HepG2 (cell line): Measurements from ENCODE around the gene SDK1. TPM values are rescaled to one million over a fixed set of nuclear protein-coding genes. Genes with fewer than 3 reads are reported as not detected.

Experiments
- ATAC-seq: fragments of 200-7000 bp; cut with Tn5 transposase; 3 replicates; pipeline ENCODE4 v1.9.1; 2020; ENCODE audit warnings: mild to moderate bottlenecking, moderate library complexity
- BruUV-seq: library from RNA; stranded (reverse); fragments of 400-500 nt; replicated peaks from 2 replicates; lab custom pipeline; 2021; lab: Mats Ljungman, UMichigan
- CTCF ChIA-PET: fragments of 300-600 bp; formaldehyde crosslinking; extraction: SDS; loops from one replicate; lab custom pipeline; 2021; ENCODE audit warnings: low total read pairs, inconsistent platforms, low intra/inter-chr PET ratio; lab: Yijun Ruan, JAX
- POLR2A ChIA-PET: fragments of 350-600 bp; sonication (Branson Sonifier 250); formaldehyde crosslinking; loops from one replicate; lab custom pipeline; 2020; ENCODE audit warnings: antibody characterized with exemption, inconsistent platforms; lab: Yijun Ruan, JAX
- DNase-seq: peaks from one replicate; pipeline ENCODE4 v3.0.0-alpha.2; 2015; ENCODE audit warnings: low spot score
- FAIRE-seq: peaks from 3 replicates; lab custom pipeline; 2011; peaks lifted over from hg19 to GRCh38; lab: Jason Lieb, UNC
- H2AFZ ChIP-seq: one replicate; pipeline ENCODE4 v1.6.1; 2011; ENCODE audit warnings: low read length, inconsistent platforms
- H3K27ac ChIP-seq: fragments of 300-600 bp; 3 replicates; pipeline ENCODE4 v1.8.0; 2011; ENCODE audit warnings: mixed run types, mild to moderate bottlenecking, mixed read lengths, low read length, inconsistent platforms; ENCODE audit not compliant: insufficient read depth; ENCODE audit errors: extremely low read length
- H3K27me3 ChIP-seq, 2 experiments: fragments of 200-600 bp in 1 of 2; 2 replicates in 1 of 2; 3 replicates in 1 of 2; pipeline versions ENCODE4 v1.6.0 to v1.8.0; 2011; ENCODE audit warnings: low read length in 2 of 2, mild to moderate bottlenecking in 2 of 2, moderate library complexity in 2 of 2, inconsistent platforms in 1 of 2; ENCODE audit not compliant: insufficient read depth in 2 of 2, control insufficient read depth in 1 of 2
- H3K36me3 ChIP-seq, 2 experiments: fragments of 200-600 bp in 1 of 2; replicated peaks in 1 of 2; 2 replicates in 1 of 2; 3 replicates in 1 of 2; pipeline versions ENCODE4 v1.5.1 to v1.8.0; 2011; ENCODE audit warnings: low read length in 2 of 2, inconsistent platforms in 1 of 2; ENCODE audit not compliant: insufficient read depth in 2 of 2, control insufficient read depth in 1 of 2
- H3K4me1 ChIP-seq: 2 replicates; pipeline ENCODE4 v1.5.1; 2012; ENCODE audit warnings: low read length, inconsistent platforms; ENCODE audit not compliant: insufficient read depth
- H3K4me2 ChIP-seq: 2 replicates; pipeline ENCODE4 v1.6.0; 2011; ENCODE audit warnings: low read depth, low read length, inconsistent platforms
- H3K4me3 ChIP-seq, 3 experiments: fragments of 200-600 bp in 1 of 3; sonication (generic), shearing (Covaris generic) in 1 of 3; replicated peaks in 1 of 3; 2 replicates each; pipeline ENCODE4 v1.5.1; 2011 to 2016; ENCODE audit warnings: low read length in 3 of 3, inconsistent platforms in 2 of 3, low read depth in 2 of 3, mild to moderate bottlenecking in 2 of 3, control low read depth in 1 of 3, mixed read lengths in 1 of 3; ENCODE audit not compliant: insufficient read depth in 1 of 3
- H3K79me2 ChIP-seq: one replicate; pipeline ENCODE4 v1.6.1; 2011; ENCODE audit warnings: low read length, inconsistent platforms; ENCODE audit not compliant: insufficient read depth
- H3K9ac ChIP-seq: 2 replicates; pipeline ENCODE4 v1.6.0; 2011; ENCODE audit warnings: mild to moderate bottlenecking, low read depth, low read length, inconsistent platforms; ENCODE audit not compliant: insufficient read depth
- H3K9me3 ChIP-seq: 2 replicates; pipeline ENCODE4 v1.5.1; 2012; ENCODE audit warnings: mild to moderate bottlenecking, low read length
- H4K20me1 ChIP-seq: 2 replicates; pipeline ENCODE4 v1.6.0; 2011; ENCODE audit warnings: inconsistent platforms, mild to moderate bottlenecking, low read length, moderate library complexity; ENCODE audit not compliant: insufficient read depth
- ETV5 ChIP-seq: IDR thresholded peaks from 2 replicates; pipeline ENCODE4 v1.6.1; 2018; ENCODE audit warnings: missing biosample characterization, missing genetic modification reagents, inconsistent platforms, borderline replicate concordance
- KDM6A ChIP-seq: IDR thresholded peaks from 2 replicates; pipeline ENCODE4 v1.6.1; 2016; ENCODE audit warnings: low read depth
- MXI1 ChIP-seq: IDR thresholded peaks from 3 replicates; pipeline ENCODE4 v1.6.1; 2012; ENCODE audit warnings: low read depth, low read length, inconsistent platforms, borderline replicate concordance
- NPAS2 ChIP-seq: sonication (generic); formaldehyde crosslinking; IDR thresholded peaks from 2 replicates; pipeline ENCODE4 v1.8.0; 2022; ENCODE audit warnings: mild to moderate bottlenecking, missing genetic modification reagents, borderline replicate concordance
- PREB ChIP-seq: sonication (generic); formaldehyde crosslinking; IDR thresholded peaks from 2 replicates; pipeline ENCODE4 v1.4.0; 2020; ENCODE audit warnings: missing genetic modification reagents
- SATB2 ChIP-seq: sonication (generic); formaldehyde crosslinking; IDR thresholded peaks from 2 replicates; pipeline ENCODE4 v1.5.0; 2020; ENCODE audit warnings: missing genetic modification reagents
- SP1 ChIP-seq, 2 experiments: fragments of 450-650 bp in 1 of 2; sonication (generic) in 1 of 2; formaldehyde crosslinking in 1 of 2; IDR thresholded peaks; 2 replicates each; pipeline versions ENCODE4 v1.4.0 to v1.6.1; 2016 to 2020; ENCODE audit warnings: missing genetic modification reagents in 1 of 2
- TBL1XR1 ChIP-seq: fragments of 150-350 bp; IDR thresholded peaks from 2 replicates; pipeline ENCODE4 v1.6.1; 2014; ENCODE audit warnings: borderline replicate concordance, low read length; ENCODE audit not compliant: partially characterized antibody
- TMF1 ChIP-seq: sonication (generic); formaldehyde crosslinking; IDR thresholded peaks from 2 replicates; pipeline ENCODE4 v1.8.1; 2022; ENCODE audit warnings: low read depth, missing genetic modification reagents
- ZBTB8A ChIP-seq: sonication (generic); formaldehyde crosslinking; IDR thresholded peaks from 2 replicates; pipeline ENCODE4 v1.4.0; 2020; ENCODE audit warnings: mild to moderate bottlenecking, low read depth, missing genetic modification reagents, borderline replicate concordance
- ZNF562 ChIP-seq: sonication (generic); formaldehyde crosslinking; IDR thresholded peaks from 2 replicates; pipeline ENCODE4 v1.8.0; 2022; ENCODE audit warnings: missing genetic modification reagents, borderline replicate concordance
- ZNF7 ChIP-seq: IDR thresholded peaks from 2 replicates; pipeline ENCODE4 v1.6.1; 2016; ENCODE audit warnings: missing biosample characterization, missing genetic modification reagents
- ZNF740 ChIP-seq: sonication (generic); formaldehyde crosslinking; IDR thresholded peaks from 2 replicates; pipeline ENCODE4 v1.4.0; 2020; ENCODE audit warnings: missing genetic modification reagents
- ZXDC ChIP-seq: sonication (generic); formaldehyde crosslinking; IDR thresholded peaks from 2 replicates; pipeline ENCODE4 v1.5.0; 2020; ENCODE audit warnings: mild to moderate bottlenecking, missing genetic modification reagents
- WGBS: methylation state at CpG from one replicate; pipeline ENCODE4 v1.1.6; 2017; ENCODE audit warnings: low lambda C conversion rate; 5-methylcytosine and 5-hydroxymethylcytosine counted together
- in situ Hi-C: cut with HindIII; loops from 2 replicates; pipeline ENCODE4 v1.10.0; 2017; ENCODE audit warnings: low pct_unique_long_range_greater_than_20kb; ENCODE audit not compliant: extremely low pct_ligation_motif_present
- intact Hi-C: fragments of 100-400 bp; cut with micrococcal nuclease; formaldehyde crosslinking; loops from one replicate; pipeline ENCODE4 v1.10.0; 2022; ENCODE audit not compliant: unreplicated experiment
- polyA plus RNA-seq, 8 experiments: library from polyadenylated mRNA; depleted of rRNA in 3 of 8; stranded (reverse) in 7 of 8; unstranded in 1 of 8; fragments of >200 nt; fragmentation: Illumina TruSeq in 4 of 8; extraction: Trizol in 4 of 8; gene quantifications; 2 replicates each; pipeline versions ENCODE4 v1.2.1 to v1.2.3, GENCODE V29; 2011 to 2016; ENCODE audit warnings: low read depth in 4 of 8, missing spikeins in 1 of 8, mixed read lengths in 1 of 8; ENCODE audit not compliant: insufficient read depth in 1 of 8
- total RNA-seq, 5 experiments: library from RNA; depleted of rRNA; stranded (reverse); fragments of >200 nt; fragmentation: Illumina TruSeq; extraction: Trizol; gene quantifications; 2 replicates each; pipeline ENCODE4 v1.2.3, GENCODE V29; 2016; ENCODE audit warnings: low read depth in 1 of 5

SDK1 gene
- total and polyA plus RNA-seq, 2 of the 13 experiments (the other 11 are each of a cell fraction or from before 2014, with no cell fraction given), result 0.35 to 2.4 TPM

- POLR2A ChIA-PET, result no interaction called here
These were observed 885.4 kb downstream of the SDK1 start for GRCh38 chr7:4186513-4186780.

More at GRCh38 chr7:4186513-4186780, 885.4 kb downstream of the SDK1 start:
- no peaks in the 10 kb centered on the region for H3K9me3 ChIP-seq
- H4K20me1 ChIP-seq, result no peaks in the 10 kb centered on the region; the same call in 1 of the 2 replicates
- H3K27ac ChIP-seq, result no peak overlapping the region
- intact Hi-C loops, result no loop called here
- no peak overlapping the region for H2AFZ ChIP-seq
- DNase-seq (no peak), FAIRE-seq (no peak), ATAC-seq (no peak)
- no peak overlapping the region for H3K9ac ChIP-seq
- CTCF ChIA-PET, result no interaction called here
- WGBS, result 92% methylated on average over 5 of the region's 9 CpGs
- no peaks in the 10 kb centered on the region for H3K79me2 ChIP-seq
- no peaks in the 10 kb centered on the region for H3K27me3 ChIP-seq
- no peaks in the 10 kb centered on the region for H3K36me3 ChIP-seq
- in situ Hi-C loops, result no loop called here
- no peak overlapping the region for H3K4me2 ChIP-seq
- no peaks in the 10 kb centered on the region for H3K4me1 ChIP-seq
- BruUV-seq, result no TSS peak
- TF ChIP-seq ETV5 (CRISPR knock-in tag), result no peak
- no peak for TF ChIP-seq ZNF562
- no peak for TF ChIP-seq TBL1XR1
- no peak for TF ChIP-seq KDM6A (CRISPR knock-in tag)
- no peak for TF ChIP-seq TMF1 (CRISPR knock-in tag)
- no peak for TF ChIP-seq PREB (CRISPR knock-in tag)
- TF ChIP-seq NPAS2 (CRISPR knock-in tag), result no peak
- TF ChIP-seq ZNF7 (CRISPR knock-in tag), result no peak
- TF ChIP-seq ZBTB8A (CRISPR knock-in tag), result no peak
- no peak for TF ChIP-seq ZXDC (CRISPR knock-in tag)
- no peak for TF ChIP-seq SP1 (IDR thresholded peaks at IDR 0.05)
- TF ChIP-seq SP1 (CRISPR knock-in tag; IDR thresholded peaks at IDR 0.05), result no peak
- no peak for TF ChIP-seq SATB2
- TF ChIP-seq MXI1, result no peak
- TF ChIP-seq ZNF740 (CRISPR knock-in tag), result no peak
- H3K4me3 ChIP-seq, result no peak overlapping the region
